Nephron progenitor cell (in vitro differentiated cells): ENCODE data around the gene TM4SF18.

Experiments
- DNase-seq: peaks from one replicate; pipeline ENCODE4 v3.0.0; 2021
- H3K27ac Mint-ChIP-seq: 2 replicates; pipeline ENCODE4 v1.8.0; 2021; ENCODE audit warnings: mild to moderate bottlenecking, moderate library complexity, mixed read lengths
- H3K27me3 Mint-ChIP-seq: 2 replicates; pipeline ENCODE4 v1.8.0; 2021; ENCODE audit warnings: mild to moderate bottlenecking, low read depth, mixed read lengths; ENCODE audit not compliant: poor library complexity
- H3K36me3 Mint-ChIP-seq: 2 replicates; pipeline ENCODE4 v1.8.0; 2021; ENCODE audit warnings: low read depth, mixed read lengths
- H3K4me1 Mint-ChIP-seq: 2 replicates; pipeline ENCODE4 v1.8.0; 2021; ENCODE audit warnings: mixed read lengths
- H3K4me3 Mint-ChIP-seq: 2 replicates; pipeline ENCODE4 v1.8.0; 2021; ENCODE audit warnings: mild to moderate bottlenecking, moderate library complexity, mixed read lengths
- H3K9me3 Mint-ChIP-seq: 2 replicates; pipeline ENCODE4 v1.8.0; 2021; ENCODE audit warnings: mild to moderate bottlenecking, moderate library complexity, mixed read lengths
- CTCF ChIP-seq: fragments of 200-600 bp; sonication (generic); IDR thresholded peaks from 2 replicates; pipeline ENCODE4 v1.5.0; 2021; ENCODE audit warnings: antibody characterized with exemption

Gene TM4SF18

DNA sequence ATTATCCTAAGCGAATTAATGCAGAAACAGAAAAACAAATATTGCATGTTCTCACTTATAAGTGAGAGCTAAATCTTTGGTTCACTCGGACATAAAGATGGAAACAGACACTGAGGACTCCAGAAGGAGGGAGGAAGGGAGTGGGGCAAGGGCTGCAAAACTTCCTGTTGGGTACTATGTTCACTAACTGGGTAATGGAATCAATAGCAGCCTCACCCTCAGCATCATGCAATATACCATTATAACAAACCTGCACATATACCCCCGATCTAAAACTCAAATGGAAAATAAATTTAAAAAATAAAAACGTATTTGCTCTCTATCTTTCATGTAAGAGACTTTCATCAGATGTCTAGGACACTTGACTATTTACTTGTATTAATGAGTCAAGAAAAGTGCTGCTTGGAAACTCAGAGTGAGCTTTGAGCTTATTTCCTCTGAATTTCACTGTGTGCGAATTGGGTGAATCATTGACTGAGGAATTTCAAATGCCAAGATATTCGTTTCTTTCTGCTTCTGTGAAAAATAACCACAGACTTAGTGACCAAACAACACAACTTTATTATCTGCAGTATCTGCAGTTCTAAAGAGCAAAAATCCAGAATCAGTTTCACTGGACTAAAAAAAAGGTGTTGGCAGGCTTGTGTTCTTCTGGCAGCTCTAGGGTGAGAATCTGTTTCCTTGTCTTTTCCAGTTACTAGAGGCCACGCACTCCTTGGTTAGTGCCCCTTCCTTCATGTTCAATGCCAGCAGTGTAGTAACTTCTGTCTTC, 18.4 kb downstream of the TM4SF18 start:
- Mint-ChIP-seq H3K4me3 (no peak overlapping the region), H3K27ac (no peak overlapping the region), H3K9me3 (peaks cover 12% of the 10 kb centered on the region), H3K36me3 (no peaks in the 10 kb centered on the region), H3K4me1 (peaks cover 11% of the 10 kb centered on the region), H3K27me3 (peaks cover 9% of the 10 kb centered on the region)
- no peak for DNase-seq
- TF ChIP-seq CTCF = no peak

- Mint-ChIP-seq H3K4me3 (no peak overlapping the region), H3K27ac (no peak overlapping the region), H3K4me1 (peaks cover 11% of the 10 kb centered on the region), H3K9me3 (peaks cover 15% of the 10 kb centered on the region), H3K36me3 (no peaks in the 10 kb centered on the region), H3K27me3 (peaks cover 9% of the 10 kb centered on the region)
- TF ChIP-seq CTCF = no peak
- DNase-seq = no peak
Observed at GRCh38 chr3:149313542-149313941, 19.9 kb downstream of the TM4SF18 start.

DNA sequence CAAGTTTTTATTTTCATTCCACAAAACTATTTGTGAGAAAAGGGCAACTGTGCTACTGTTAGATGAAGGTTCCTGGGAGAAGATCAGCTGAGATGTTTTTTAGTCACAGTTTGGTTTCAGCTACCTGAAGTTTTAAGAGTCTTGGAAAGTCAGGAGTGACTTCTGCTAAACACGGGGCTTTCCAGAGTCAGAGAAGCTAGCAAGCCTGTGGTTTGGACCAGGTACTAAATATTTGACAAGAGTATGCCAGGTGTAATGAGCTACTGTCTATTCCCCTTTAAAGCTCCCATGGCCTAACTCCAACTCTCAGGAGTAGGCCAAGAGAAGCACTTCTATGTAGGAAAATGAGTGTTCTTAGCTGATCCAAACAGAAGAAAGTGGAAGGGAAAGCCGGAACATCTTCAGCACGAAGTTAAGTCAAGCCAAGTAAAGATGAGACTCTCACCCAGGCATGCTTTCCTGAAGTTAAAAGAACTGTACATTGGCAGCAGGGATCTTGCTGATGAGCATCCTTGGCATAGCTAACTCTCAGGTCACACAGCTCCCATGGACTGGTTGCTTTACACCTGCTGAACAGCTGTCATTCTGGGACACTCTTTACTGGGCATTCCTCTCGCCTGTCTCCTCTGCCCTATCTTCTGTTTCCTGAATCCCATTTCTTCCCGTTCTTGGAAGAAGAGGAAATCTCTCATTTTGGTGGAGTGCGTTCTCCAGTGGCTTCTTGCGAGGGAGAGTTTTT, 22.5 kb downstream of the TM4SF18 start:
- Mint-ChIP-seq H3K4me3 (no peak overlapping the region), H3K27ac (no peak overlapping the region), H3K9me3 (peaks cover 15% of the 10 kb centered on the region), H3K27me3 (peaks cover 9% of the 10 kb centered on the region), H3K36me3 (no peaks in the 10 kb centered on the region), H3K4me1 (peaks cover under 1% of the 10 kb centered on the region)
- no peak for DNase-seq
- no peak for TF ChIP-seq CTCF

GRCh38 chr3:149307435-149307783, 26.0 kb downstream of the TM4SF18 start:
- peaks cover 4% of the 10 kb centered on the region for H3K27me3 Mint-ChIP-seq
- H3K4me1 Mint-ChIP-seq = no peaks in the 10 kb centered on the region
- no peak overlapping the region for H3K27ac Mint-ChIP-seq
- H3K4me3 Mint-ChIP-seq = no peak overlapping the region
- no peak for TF ChIP-seq CTCF
- H3K36me3 Mint-ChIP-seq = no peaks in the 10 kb centered on the region
- no peak for DNase-seq
- H3K9me3 Mint-ChIP-seq = peaks cover 24% of the 10 kb centered on the region

DNA sequence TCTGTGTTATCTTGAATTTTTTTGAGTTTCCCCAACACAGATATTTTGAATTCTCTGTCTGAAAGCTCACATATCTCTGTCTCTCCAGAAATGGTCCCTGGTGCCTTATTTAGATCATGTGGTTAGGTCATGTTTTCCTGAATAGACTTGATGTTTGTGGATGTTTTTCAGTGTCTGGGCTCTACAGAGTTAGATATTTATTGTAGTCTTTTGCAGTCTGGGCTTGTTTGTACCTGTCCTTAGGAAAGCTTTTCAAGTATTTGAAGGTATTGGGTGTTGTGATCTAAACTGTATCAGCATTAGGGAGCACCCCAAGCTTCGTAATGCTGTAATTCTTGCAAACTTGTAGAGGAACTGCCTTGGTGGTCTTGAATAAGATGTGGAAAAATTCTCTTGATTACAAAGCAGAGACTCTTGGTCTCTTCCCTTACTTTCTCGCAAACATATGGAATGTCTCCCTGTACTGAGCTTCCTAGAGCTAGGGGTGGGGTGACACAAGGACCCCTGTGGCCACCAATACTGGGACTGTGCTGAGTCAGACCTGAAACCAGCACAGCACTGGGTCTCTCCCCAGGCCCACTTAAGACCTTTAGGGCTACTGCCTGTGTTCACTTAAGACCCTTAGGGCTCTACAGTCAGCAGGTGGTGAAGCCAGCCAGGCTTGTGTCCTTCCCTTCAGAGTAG, 26.5 kb downstream of the TM4SF18 start:
- DNase-seq = no peak
- H3K36me3 Mint-ChIP-seq = no peaks in the 10 kb centered on the region
- no peaks in the 10 kb centered on the region for H3K4me1 Mint-ChIP-seq
- TF ChIP-seq CTCF = no peak
- no peak overlapping the region for H3K27ac Mint-ChIP-seq
- no peaks in the 10 kb centered on the region for H3K27me3 Mint-ChIP-seq
- H3K4me3 Mint-ChIP-seq = no peak overlapping the region
- H3K9me3 Mint-ChIP-seq = peaks cover 25% of the 10 kb centered on the region
